ENCODE results near the gene DHCR24. TPM values are rescaled to one million over a fixed set of nuclear protein-coding genes. Genes with fewer than 3 reads are reported as not detected.

DHCR24 gene
- total and polyA plus RNA-seq, 2 of the 13 experiments (the other 11 are each of a cell fraction or from before 2014, with no cell fraction given) = 374 to 448 TPM

DNA sequence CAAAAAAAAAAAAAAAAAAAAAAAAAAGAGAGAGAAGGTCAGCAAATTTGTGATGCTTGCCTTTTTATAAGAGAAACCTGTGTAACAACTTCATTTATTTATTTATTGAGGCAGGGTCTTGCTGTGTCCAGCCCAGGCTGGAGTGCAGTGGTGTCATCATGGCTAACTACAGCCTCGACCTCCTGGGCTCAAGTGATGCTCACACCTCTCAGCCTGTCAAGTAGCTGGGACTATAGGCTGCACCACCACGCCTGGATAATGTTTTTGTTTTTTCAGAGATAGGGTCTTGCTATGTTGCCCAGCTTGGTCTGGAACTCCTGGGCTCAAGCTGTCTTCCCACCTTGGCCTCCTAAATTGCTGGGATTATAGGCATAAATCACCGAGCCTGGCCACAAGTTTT lies 42.4 kb downstream of the DHCR24 start:
- intact Hi-C loops (cut with micrococcal nuclease; ENCODE audit: unreplicated experiment) = no loop called here
- no peak for FAIRE-seq
- POLR2A ChIA-PET = interaction anchor here (6.6 kb wide), 1 partner anchor 43 kb away, joined by 36 read pairs; the partner anchor contains the start of gene DHCR24

More for the DNA sequence above, 42.4 kb downstream of the DHCR24 start:
- H3K9me3 ChIP-seq (ENCODE audit: low read length) = no peaks in the 10 kb centered on the region
- no TSS peak for BruUV-seq (replicated peaks)
- peaks cover 5% of the 10 kb centered on the region in 2 experiments; a peak in 3 of 5 replicates for H3K36me3 ChIP-seq (replicated peaks in 1 of 2; ENCODE audit: control insufficient read depth in 1 of 2, insufficient read depth in 2 of 2, low read length in 2 of 2)
- no peak overlapping the region for H2AFZ ChIP-seq (ENCODE audit: low read length)
- no peak overlapping the region for H3K9ac ChIP-seq (ENCODE audit: insufficient read depth, low read depth, low read length)
- H3K27ac ChIP-seq (ENCODE audit: extremely low read length, insufficient read depth, low read length) = no peak overlapping the region
- WGBS (ENCODE audit: low lambda C conversion rate) = 87% methylated on average over 3 of the region's 3 CpGs
- in situ Hi-C loops (cut with HindIII; ENCODE audit: extremely low pct_ligation_motif_present, low pct_unique_long_range_greater_than_20kb) = no loop called here
- no peak overlapping the region for H3K4me2 ChIP-seq (ENCODE audit: low read depth, low read length)
- no peaks in the 10 kb centered on the region for H3K27me3 ChIP-seq (ENCODE audit: control insufficient read depth in 1 of 2, insufficient read depth in 2 of 2, low read length in 2 of 2)
- TF ChIP-seq, protein P1, sequence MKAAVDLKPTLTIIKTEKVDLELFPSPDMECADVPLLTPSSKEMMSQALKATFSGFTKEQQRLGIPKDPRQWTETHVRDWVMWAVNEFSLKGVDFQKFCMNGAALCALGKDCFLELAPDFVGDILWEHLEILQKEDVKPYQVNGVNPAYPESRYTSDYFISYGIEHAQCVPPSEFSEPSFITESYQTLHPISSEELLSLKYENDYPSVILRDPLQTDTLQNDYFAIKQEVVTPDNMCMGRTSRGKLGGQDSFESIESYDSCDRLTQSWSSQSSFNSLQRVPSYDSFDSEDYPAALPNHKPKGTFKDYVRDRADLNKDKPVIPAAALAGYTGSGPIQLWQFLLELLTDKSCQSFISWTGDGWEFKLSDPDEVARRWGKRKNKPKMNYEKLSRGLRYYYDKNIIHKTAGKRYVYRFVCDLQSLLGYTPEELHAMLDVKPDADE (CRISPR knock-in tag; IDR thresholded peaks at IDR 0.05) = no peak
- TF ChIP-seq SCMH1 (CRISPR knock-in tag; IDR thresholded peaks at IDR 0.05; ENCODE audit: borderline replicate concordance) = no peak
- TF ChIP-seq, protein P2, sequence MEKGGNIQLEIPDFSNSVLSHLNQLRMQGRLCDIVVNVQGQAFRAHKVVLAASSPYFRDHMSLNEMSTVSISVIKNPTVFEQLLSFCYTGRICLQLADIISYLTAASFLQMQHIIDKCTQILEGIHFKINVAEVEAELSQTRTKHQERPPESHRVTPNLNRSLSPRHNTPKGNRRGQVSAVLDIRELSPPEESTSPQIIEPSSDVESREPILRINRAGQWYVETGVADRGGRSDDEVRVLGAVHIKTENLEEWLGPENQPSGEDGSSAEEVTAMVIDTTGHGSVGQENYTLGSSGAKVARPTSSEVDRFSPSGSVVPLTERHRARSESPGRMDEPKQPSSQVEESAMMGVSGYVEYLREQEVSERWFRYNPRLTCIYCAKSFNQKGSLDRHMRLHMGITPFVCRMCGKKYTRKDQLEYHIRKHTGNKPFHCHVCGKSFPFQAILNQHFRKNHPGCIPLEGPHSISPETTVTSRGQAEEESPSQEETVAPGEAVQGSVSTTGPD (CRISPR knock-in tag; IDR thresholded peaks at IDR 0.05) = no peak
- no peak for TF ChIP-seq HOXA5 (CRISPR knock-in tag; IDR thresholded peaks at IDR 0.05)
- TF ChIP-seq KMT2A (CRISPR knock-in tag; IDR thresholded peaks at IDR 0.05) = no peak
- TF ChIP-seq POLR2AphosphoS5 (IDR thresholded peaks at IDR 0.05; ENCODE audit: low read depth, low read length) = no peak
- no peak for TF ChIP-seq MAFF (IDR thresholded peaks at IDR 0.05; ENCODE audit: low read depth, low read length)
- TF ChIP-seq, protein P3, sequence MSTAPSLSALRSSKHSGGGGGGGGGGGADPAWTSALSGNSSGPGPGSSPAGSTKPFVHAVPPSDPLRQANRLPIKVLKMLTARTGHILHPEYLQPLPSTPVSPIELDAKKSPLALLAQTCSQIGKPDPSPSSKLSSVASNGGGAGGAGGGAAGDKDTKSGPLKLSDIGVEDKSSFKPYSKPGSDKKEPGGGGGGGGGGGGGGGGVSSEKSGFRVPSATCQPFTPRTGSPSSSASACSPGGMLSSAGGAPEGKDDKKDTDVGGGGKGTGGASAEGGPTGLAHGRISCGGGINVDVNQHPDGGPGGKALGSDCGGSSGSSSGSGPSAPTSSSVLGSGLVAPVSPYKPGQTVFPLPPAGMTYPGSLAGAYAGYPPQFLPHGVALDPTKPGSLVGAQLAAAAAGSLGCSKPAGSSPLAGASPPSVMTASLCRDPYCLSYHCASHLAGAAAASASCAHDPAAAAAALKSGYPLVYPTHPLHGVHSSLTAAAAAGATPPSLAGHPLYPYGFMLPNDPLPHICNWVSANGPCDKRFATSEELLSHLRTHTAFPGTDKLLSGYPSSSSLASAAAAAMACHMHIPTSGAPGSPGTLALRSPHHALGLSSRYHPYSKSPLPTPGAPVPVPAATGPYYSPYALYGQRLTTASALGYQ (CRISPR knock-in tag; IDR thresholded peaks at IDR 0.05) = no peak
- TF ChIP-seq, protein P4, sequence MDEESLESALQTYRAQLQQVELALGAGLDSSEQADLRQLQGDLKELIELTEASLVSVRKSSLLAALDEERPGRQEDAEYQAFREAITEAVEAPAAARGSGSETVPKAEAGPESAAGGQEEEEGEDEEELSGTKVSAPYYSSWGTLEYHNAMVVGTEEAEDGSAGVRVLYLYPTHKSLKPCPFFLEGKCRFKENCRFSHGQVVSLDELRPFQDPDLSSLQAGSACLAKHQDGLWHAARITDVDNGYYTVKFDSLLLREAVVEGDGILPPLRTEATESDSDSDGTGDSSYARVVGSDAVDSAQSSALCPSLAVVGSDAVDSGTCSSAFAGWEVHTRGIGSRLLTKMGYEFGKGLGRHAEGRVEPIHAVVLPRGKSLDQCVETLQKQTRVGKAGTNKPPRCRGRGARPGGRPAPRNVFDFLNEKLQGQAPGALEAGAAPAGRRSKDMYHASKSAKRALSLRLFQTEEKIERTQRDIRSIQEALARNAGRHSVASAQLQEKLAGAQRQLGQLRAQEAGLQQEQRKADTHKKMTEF (CRISPR knock-in tag; IDR thresholded peaks at IDR 0.05) = no peak
- no peak for TF ChIP-seq YEATS4 (CRISPR knock-in tag; IDR thresholded peaks at IDR 0.05; ENCODE audit: borderline replicate concordance)
- no peak for TF ChIP-seq HNF4G (IDR thresholded peaks at IDR 0.05; ENCODE audit: borderline replicate concordance, low read depth, low read length)
- no peak for TF ChIP-seq HNF4G (CRISPR knock-in tag; IDR thresholded peaks at IDR 0.05; ENCODE audit: borderline replicate concordance, low read depth)
- no peak for TF ChIP-seq HDAC6 (IDR thresholded peaks at IDR 0.05; ENCODE audit: low read depth, low read length)
- TF ChIP-seq ZNF644 (CRISPR knock-in tag; IDR thresholded peaks at IDR 0.05; ENCODE audit: low read depth) = no peak
- TF ChIP-seq U2AF2 (IDR thresholded peaks at IDR 0.05; ENCODE audit: low read depth, low read length) = no peak
- TF ChIP-seq, protein P5, sequence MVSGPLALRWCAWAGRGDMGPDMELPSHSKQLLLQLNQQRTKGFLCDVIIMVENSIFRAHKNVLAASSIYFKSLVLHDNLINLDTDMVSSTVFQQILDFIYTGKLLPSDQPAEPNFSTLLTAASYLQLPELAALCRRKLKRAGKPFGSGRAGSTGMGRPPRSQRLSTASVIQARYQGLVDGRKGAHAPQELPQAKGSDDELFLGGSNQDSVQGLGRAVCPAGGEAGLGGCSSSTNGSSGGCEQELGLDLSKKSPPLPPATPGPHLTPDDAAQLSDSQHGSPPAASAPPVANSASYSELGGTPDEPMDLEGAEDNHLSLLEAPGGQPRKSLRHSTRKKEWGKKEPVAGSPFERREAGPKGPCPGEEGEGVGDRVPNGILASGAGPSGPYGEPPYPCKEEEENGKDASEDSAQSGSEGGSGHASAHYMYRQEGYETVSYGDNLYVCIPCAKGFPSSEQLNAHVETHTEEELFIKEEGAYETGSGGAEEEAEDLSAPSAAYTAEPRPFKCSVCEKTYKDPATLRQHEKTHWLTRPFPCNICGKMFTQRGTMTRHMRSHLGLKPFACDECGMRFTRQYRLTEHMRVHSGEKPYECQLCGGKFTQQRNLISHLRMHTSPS (CRISPR knock-in tag; IDR thresholded peaks at IDR 0.05; ENCODE audit: low read depth) = no peak
- TF ChIP-seq, protein P6, sequence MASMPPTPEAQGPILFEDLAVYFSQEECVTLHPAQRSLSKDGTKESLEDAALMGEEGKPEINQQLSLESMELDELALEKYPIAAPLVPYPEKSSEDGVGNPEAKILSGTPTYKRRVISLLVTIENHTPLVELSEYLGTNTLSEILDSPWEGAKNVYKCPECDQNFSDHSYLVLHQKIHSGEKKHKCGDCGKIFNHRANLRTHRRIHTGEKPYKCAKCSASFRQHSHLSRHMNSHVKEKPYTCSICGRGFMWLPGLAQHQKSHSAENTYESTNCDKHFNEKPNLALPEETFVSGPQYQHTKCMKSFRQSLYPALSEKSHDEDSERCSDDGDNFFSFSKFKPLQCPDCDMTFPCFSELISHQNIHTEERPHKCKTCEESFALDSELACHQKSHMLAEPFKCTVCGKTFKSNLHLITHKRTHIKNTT (CRISPR knock-in tag; IDR thresholded peaks at IDR 0.05) = no peak
- peaks cover 4% of the 10 kb centered on the region for H4K20me1 ChIP-seq (ENCODE audit: insufficient read depth, low read length)
- peaks cover 7% of the 10 kb centered on the region; the same call in 1 of the 2 replicates for H3K4me1 ChIP-seq (ENCODE audit: insufficient read depth, low read length)
- no peak overlapping the region for H3K4me3 ChIP-seq (replicated peaks in 1 of 3; ENCODE audit: insufficient read depth in 1 of 3, low read depth in 2 of 3, low read length in 3 of 3)
- CTCF ChIA-PET (ENCODE audit: low intra/inter-chr PET ratio, low total read pairs) = no interaction called here
- no peaks in the 10 kb centered on the region for H3K79me2 ChIP-seq (ENCODE audit: insufficient read depth, low read length)
- DNase-seq (ENCODE audit: low spot score) (no peak), ATAC-seq (no peak)

Data from HepG2 (cell line).